ENCODE data around the gene DUSP15.

- TF ChIP-seq, protein P1, sequence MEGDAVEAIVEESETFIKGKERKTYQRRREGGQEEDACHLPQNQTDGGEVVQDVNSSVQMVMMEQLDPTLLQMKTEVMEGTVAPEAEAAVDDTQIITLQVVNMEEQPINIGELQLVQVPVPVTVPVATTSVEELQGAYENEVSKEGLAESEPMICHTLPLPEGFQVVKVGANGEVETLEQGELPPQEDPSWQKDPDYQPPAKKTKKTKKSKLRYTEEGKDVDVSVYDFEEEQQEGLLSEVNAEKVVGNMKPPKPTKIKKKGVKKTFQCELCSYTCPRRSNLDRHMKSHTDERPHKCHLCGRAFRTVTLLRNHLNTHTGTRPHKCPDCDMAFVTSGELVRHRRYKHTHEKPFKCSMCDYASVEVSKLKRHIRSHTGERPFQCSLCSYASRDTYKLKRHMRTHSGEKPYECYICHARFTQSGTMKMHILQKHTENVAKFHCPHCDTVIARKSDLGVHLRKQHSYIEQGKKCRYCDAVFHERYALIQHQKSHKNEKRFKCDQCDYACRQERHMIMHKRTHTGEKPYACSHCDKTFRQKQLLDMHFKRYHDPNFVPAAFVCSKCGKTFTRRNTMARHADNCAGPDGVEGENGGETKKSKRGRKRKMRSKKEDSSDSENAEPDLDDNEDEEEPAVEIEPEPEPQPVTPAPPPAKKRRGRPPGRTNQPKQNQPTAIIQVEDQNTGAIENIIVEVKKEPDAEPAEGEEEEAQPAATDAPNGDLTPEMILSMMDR (IDR thresholded peaks at IDR 0.05): no peak
- no peak for TF ChIP-seq EZH2 (IDR thresholded peaks at IDR 0.05)
These were observed 1.3 kb upstream of the DUSP15 start for GRCh38 chr20:31871618-31871954.

Measured in neural progenitor cell (in vitro differentiated cells).